NCI-H446 treated with DMSO at 0.1 percent for 48 hours (cell line): ENCODE data around the gene C1GALT1C1L.
"Not testable (repeated sequence)": the region's sequence is repeated elsewhere in the genome, so short reads cannot be mapped to it uniquely, and the experiment has no call there.

Experiments
- DNase-seq: peaks from one replicate; lab custom pipeline; 2025; lab: John Stamatoyannopoulos, UW

C1GALT1C1L gene

GRCh38 chr2:43676322-43677050 is at the start of gene C1GALT1C1L:
Gene C1GALT1C1L, minus strand, starts transcription at chr2:43676429. Its CDS starts 107 bp downstream, at chr2:43676322.
- DNase-seq = no peak

- DNase-seq = no peak
Observed at GRCh38 chr2:43725711-43726246, 49.5 kb upstream of the C1GALT1C1L start.

- no peak for DNase-seq
Observed at GRCh38 chr2:43724728-43725526, 48.7 kb upstream of the C1GALT1C1L start.

- no peak for DNase-seq
Observed at GRCh38 chr2:43718530-43719124, 42.4 kb upstream of the C1GALT1C1L start.

DNA sequence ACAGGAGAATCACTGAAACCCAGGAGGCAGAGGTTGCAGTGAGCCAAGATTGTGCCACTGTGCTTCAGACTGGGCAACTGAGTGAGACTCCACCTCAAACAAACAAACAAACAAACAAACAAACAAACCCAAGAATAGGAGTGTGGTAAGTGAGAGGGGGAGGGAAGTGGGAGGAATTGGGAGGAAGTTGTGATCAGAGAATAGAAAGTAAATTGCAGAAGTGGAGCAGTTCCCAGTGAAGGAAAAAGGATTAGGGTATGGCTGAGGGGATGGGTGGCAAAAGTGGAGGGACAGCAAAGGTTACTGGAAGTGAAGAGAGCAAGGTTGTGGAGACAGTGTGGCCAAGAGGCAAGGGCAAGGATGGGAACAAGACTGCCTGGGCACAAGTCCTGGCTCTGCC is 41.1 kb upstream of the C1GALT1C1L start:
- no peak for DNase-seq

- DNase-seq = no peak
Observed at GRCh38 chr2:43715300-43716098, 39.3 kb upstream of the C1GALT1C1L start.

DNA sequence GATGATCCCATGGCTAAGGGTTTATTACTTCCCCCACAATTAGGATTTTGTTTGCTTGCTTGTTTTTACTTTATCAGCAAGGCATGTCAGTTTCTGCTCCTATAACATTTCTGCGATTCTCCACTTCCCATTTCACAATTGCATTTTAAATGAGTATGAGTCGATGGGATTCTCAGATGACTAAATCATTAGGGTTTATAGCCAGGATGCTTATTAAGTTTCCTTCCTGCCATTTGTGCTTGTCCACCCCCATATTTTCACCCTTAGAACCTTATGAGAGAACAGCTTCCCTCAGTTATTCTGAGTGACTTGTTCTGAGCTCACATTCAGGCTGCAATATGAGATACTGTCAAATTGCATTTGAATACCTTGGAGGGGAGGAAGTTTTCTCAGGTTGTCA is 37.9 kb upstream of the C1GALT1C1L start:
- no peak for DNase-seq

- DNase-seq = no peak
Observed at GRCh38 chr2:43710866-43711265, 34.6 kb upstream of the C1GALT1C1L start.

DNA sequence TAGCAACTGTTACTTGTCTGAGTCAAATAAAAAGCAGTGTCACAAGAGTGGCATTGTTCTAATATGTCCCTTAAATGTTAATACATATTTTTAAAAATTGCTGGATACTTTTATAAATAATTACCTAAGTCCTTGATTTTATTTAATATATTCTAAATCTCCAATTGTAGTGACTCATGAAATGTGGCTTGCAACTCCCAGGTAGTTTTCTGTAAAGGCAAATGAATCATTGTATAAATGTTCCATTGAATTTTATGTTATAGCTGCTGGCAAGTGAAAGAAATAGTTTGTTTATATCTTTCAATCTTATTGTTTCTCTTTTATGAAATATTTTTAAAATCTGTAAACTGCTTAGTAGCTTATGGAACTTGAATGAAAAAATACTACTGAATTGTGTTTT is 32.7 kb upstream of the C1GALT1C1L start:
- DNase-seq = no peak

GRCh38 chr2:43708178-43708577 is 31.9 kb upstream of the C1GALT1C1L start:
- DNase-seq = no peak

GRCh38 chr2:43707255-43708015 is 31.2 kb upstream of the C1GALT1C1L start:
- DNase-seq = no peak

DNA sequence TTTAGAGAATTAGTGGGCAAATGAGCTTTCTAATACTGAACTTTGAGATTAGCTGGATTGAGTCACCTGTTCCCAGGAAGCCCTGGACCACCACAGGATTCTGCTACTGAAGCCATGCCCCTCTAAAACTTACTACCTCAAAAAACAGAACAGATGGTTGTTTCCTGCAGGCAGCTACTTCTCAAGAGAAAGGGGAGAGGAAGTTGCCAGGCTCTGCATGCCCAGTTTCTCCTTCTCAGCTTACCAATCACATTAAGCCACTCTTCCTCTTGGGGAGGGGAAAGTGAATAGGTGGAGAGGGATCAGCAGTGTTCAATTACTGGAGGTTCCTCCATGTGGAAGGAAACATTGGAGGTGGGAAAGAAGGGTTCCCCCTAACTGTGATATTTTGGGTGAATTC is 24.9 kb upstream of the C1GALT1C1L start:
- DNase-seq = no peak

- DNase-seq = no peak
Observed at GRCh38 chr2:43699761-43700160, 23.5 kb upstream of the C1GALT1C1L start.

DNA sequence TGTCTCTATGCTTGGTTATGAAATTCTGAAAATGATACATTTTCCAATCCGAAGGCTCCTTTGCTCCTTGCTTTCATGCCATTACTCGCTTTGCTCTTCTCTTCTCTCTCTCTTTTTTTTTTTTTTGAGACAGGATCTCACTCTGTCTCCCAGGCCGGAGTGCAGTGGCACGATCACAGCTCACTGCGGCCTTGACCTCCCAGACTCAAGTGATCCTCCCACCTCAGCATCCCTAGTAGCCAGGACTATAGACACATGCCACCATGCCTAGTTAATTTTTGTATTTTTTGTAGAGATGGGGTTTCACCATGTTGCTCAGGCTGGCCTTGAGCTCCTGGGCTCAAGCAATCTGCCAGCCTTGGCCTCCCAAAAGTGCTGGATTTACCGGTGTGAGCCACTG is 21.9 kb upstream of the C1GALT1C1L start:
- not testable (repeated sequence) for DNase-seq

DNA sequence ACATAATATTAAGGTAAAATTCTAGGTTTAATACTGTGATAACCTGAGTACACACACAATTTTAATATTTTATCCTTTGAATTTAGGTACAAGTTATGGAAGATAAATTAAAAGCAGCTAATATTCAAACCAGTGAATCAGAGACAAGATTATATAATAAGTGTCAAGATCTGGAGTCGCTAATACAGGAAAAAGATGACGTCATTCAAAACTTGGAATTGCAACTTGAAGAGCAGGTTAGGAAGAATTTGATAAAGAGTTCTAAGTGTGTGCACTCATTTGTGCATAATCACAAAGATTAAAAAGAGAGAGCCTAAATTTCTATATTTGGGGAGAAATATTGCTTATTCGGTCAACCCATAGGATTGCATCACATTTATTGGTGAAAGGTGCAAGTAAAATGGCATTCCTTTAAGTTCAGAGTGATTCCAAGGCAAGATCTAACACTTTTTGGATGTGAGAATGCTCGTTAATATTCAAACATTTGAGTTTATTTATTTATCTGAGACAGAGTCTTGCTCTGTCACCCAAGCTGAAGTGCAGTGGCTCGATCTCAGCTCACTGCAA is 16.3 kb upstream of the C1GALT1C1L start:
- no peak for DNase-seq

GRCh38 chr2:43689999-43690398 is 13.8 kb upstream of the C1GALT1C1L start:
- DNase-seq = no peak

DNA sequence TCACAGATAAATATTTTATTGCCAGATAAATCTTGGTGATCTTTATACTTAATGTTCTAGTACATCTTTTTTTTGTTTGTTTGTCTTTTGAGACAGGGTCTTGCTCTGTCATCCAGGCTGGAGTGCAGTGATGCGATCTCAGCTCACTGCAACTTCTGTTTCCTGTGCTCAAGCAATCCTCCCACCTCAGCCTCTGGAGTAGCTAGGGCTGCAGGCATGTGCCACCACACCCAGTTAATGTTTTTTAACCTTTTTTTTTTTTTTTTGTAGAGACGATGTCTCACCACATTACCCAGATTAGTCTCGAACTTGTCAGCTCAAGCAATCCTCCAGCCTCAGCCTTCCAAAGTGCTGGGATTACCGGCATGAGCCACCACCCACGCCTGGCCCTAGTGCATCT is 9.1 kb upstream of the C1GALT1C1L start:
- DNase-seq = no peak

- not testable (repeated sequence) for DNase-seq
Observed at GRCh38 chr2:43677783-43678182, 1.6 kb upstream of the C1GALT1C1L start.

DNA sequence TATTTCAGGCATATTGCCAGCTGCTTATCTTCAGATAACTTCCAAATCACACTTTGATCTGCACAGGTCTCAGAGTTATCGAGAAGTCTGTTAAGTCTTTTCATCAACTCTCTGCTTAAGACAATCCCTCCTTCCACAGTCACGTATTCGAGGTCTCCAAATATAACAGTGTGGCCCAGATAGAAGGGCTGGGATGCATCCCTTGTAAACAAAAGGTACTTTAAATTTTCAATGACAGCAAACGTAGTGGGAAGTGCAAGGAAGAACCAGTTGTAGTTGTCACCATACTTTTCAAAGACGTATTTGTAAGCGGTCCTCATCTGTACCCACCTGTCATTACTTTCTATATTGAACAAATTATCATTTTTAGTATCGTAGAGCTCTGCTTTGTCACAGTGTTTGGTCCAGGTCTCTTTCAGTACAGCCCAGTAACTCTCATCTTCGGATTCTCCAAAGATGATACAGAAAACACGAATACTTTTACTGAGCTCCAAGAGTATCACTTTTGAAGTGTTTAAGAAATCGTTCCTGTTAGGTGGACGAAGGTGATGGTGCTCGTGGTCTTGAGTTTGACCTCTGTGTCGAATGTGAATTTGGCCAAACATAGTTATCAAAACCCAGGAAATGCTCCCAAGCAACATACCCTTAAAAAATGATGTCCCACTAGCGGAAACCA is 445 bp downstream of the C1GALT1C1L start:
- no peak for DNase-seq

GRCh38 chr2:43657241-43657640 is 19.0 kb downstream of the C1GALT1C1L start:
- DNase-seq = no peak
